B cell (primary cell): ENCODE measurements around the gene KIF18A.

Experiments
- EZH2 ChIP-seq: IDR thresholded peaks from 2 replicates; pipeline ENCODE4 v1.6.1; 2012; ENCODE audit warnings: borderline replicate concordance, low read depth, mild to moderate bottlenecking, moderate library complexity, low read length; ENCODE audit not compliant: insufficient read depth, poor library complexity, severe bottlenecking
- TF ChIP-seq, protein P1 (sequence below): fragments of 200-600 bp; IDR thresholded peaks from one replicate; pipeline ENCODE4 v1.8.0; 2022; ENCODE audit warnings: antibody characterized with exemption, mild to moderate bottlenecking

GRCh38 chr11:27996066-27996465, 111.9 kb downstream of the KIF18A start:
- TF ChIP-seq, protein P1, sequence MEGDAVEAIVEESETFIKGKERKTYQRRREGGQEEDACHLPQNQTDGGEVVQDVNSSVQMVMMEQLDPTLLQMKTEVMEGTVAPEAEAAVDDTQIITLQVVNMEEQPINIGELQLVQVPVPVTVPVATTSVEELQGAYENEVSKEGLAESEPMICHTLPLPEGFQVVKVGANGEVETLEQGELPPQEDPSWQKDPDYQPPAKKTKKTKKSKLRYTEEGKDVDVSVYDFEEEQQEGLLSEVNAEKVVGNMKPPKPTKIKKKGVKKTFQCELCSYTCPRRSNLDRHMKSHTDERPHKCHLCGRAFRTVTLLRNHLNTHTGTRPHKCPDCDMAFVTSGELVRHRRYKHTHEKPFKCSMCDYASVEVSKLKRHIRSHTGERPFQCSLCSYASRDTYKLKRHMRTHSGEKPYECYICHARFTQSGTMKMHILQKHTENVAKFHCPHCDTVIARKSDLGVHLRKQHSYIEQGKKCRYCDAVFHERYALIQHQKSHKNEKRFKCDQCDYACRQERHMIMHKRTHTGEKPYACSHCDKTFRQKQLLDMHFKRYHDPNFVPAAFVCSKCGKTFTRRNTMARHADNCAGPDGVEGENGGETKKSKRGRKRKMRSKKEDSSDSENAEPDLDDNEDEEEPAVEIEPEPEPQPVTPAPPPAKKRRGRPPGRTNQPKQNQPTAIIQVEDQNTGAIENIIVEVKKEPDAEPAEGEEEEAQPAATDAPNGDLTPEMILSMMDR, result no peak
- no peak for TF ChIP-seq EZH2
